Measurements from ENCODE around the gene PEAK1. TPM values are rescaled to one million over a fixed set of nuclear protein-coding genes. Genes with fewer than 3 reads are reported as not detected.

PEAK1 gene
- total RNA-seq, 1 experiment from 2014 or later: 18.4 TPM

GRCh38 chr15:77395013-77395774, 24.7 kb downstream of the PEAK1 start:
- H3K4me3 Mint-ChIP-seq (ENCODE audit: unreplicated experiment): no peak overlapping the region
- H3K27me3 Mint-ChIP-seq (ENCODE audit: insufficient read depth, unreplicated experiment): no peaks in the 10 kb centered on the region
- DNase-seq: no peak
- Histone ChIP-seq H3K9me3 (peaks cover 23% of the 10 kb centered on the region), H3K36me3 (ENCODE audit: control insufficient read depth, insufficient read depth, low read length) (no peaks in the 10 kb centered on the region), H3K27me3 (replicated peaks; ENCODE audit: control insufficient read depth, insufficient read depth, low read length) (no peaks in the 10 kb centered on the region), H3K4me3 (ENCODE audit: low read depth, low read length) (no peak overlapping the region), H3K4me1 (no peaks in the 10 kb centered on the region)
- ChIA-PET CTCF (no interaction called here), POLR2A (no interaction called here)
- H3K27ac Mint-ChIP-seq (ENCODE audit: unreplicated experiment): no peak overlapping the region
- peaks cover 56% of the 10 kb centered on the region for H3K9me3 Mint-ChIP-seq (ENCODE audit: unreplicated experiment)
- H3K36me3 Mint-ChIP-seq (ENCODE audit: insufficient read depth, unreplicated experiment): peaks cover 12% of the 10 kb centered on the region
- no peaks in the 10 kb centered on the region for H3K4me1 Mint-ChIP-seq (ENCODE audit: low read depth, unreplicated experiment)
- TF ChIP-seq CTCF (IDR thresholded peaks at IDR 0.05; ENCODE audit: insufficient read depth in 1 of 2, low read depth in 1 of 2, low read length in 1 of 2, severe bottlenecking in 1 of 2, unreplicated experiment in 1 of 2): no peak
- BruUV-seq (replicated peaks): no TSS peak
- intact Hi-C loops (cut with micrococcal nuclease; ENCODE audit: unreplicated experiment): no loop called here

- no peaks in the 10 kb centered on the region for H3K27me3 Mint-ChIP-seq (ENCODE audit: insufficient read depth, unreplicated experiment)
- H3K4me3 ChIP-seq (ENCODE audit: low read depth, low read length): no peak overlapping the region
- H3K4me1 Mint-ChIP-seq (ENCODE audit: low read depth, unreplicated experiment): no peaks in the 10 kb centered on the region
- TF ChIP-seq CTCF (IDR thresholded peaks at IDR 0.05; ENCODE audit: insufficient read depth in 1 of 2, low read depth in 1 of 2, low read length in 1 of 2, severe bottlenecking in 1 of 2, unreplicated experiment in 1 of 2): no peak
- no peak overlapping the region for H3K27ac Mint-ChIP-seq (ENCODE audit: unreplicated experiment)
- H3K27me3 ChIP-seq (replicated peaks; ENCODE audit: control insufficient read depth, insufficient read depth, low read length): no peaks in the 10 kb centered on the region
- ChIA-PET CTCF (no interaction called here), POLR2A (no interaction called here)
- peaks cover 10% of the 10 kb centered on the region for H3K36me3 Mint-ChIP-seq (ENCODE audit: insufficient read depth, unreplicated experiment)
- H3K9me3 Mint-ChIP-seq (ENCODE audit: unreplicated experiment): peaks cover 39% of the 10 kb centered on the region
- H3K4me1 ChIP-seq: no peaks in the 10 kb centered on the region
- no TSS peak for BruUV-seq (replicated peaks)
- no peaks in the 10 kb centered on the region for H3K36me3 ChIP-seq (ENCODE audit: control insufficient read depth, insufficient read depth, low read length)
- no peak overlapping the region for H3K4me3 Mint-ChIP-seq (ENCODE audit: unreplicated experiment)
- peaks cover 6% of the 10 kb centered on the region; the same call in 1 of the 2 replicates for H3K9me3 ChIP-seq
- no peak for DNase-seq
- intact Hi-C loops (cut with micrococcal nuclease; ENCODE audit: unreplicated experiment): no loop called here
Observed at GRCh38 chr15:77393471-77393840, 26.4 kb downstream of the PEAK1 start.

- Mint-ChIP-seq H3K9me3 (ENCODE audit: unreplicated experiment) (peaks cover 34% of the 10 kb centered on the region), H3K27ac (ENCODE audit: unreplicated experiment) (no peak overlapping the region), H3K4me1 (ENCODE audit: low read depth, unreplicated experiment) (no peaks in the 10 kb centered on the region), H3K27me3 (ENCODE audit: insufficient read depth, unreplicated experiment) (no peaks in the 10 kb centered on the region), H3K36me3 (ENCODE audit: insufficient read depth, unreplicated experiment) (peaks cover 6% of the 10 kb centered on the region), H3K4me3 (ENCODE audit: unreplicated experiment) (no peak overlapping the region)
- no peak for DNase-seq
- no peak for TF ChIP-seq CTCF (IDR thresholded peaks at IDR 0.05; ENCODE audit: insufficient read depth in 1 of 2, low read depth in 1 of 2, low read length in 1 of 2, severe bottlenecking in 1 of 2, unreplicated experiment in 1 of 2)
- Histone ChIP-seq H3K4me3 (ENCODE audit: low read depth, low read length) (no peak overlapping the region), H3K9me3 (0 out of 2 replicates have a peak, but pooled peaks cover 5% of the 10 kb centered on the region), H3K4me1 (no peaks in the 10 kb centered on the region), H3K36me3 (ENCODE audit: control insufficient read depth, insufficient read depth, low read length) (no peaks in the 10 kb centered on the region), H3K27me3 (replicated peaks; ENCODE audit: control insufficient read depth, insufficient read depth, low read length) (no peaks in the 10 kb centered on the region)
- ChIA-PET POLR2A (no interaction called here), CTCF (no interaction called here)
- intact Hi-C loops (cut with micrococcal nuclease; ENCODE audit: unreplicated experiment): no loop called here
- no TSS peak for BruUV-seq (replicated peaks)
Observed at GRCh38 chr15:77392762-77393470, 27.0 kb downstream of the PEAK1 start.
